D721Med (cell line): ENCODE results near the gene DGKG.

Experiments
- DNase-seq: peaks from one replicate; pipeline ENCODE4 v3.0.0; 2011; ENCODE audit warnings: low spot score; ENCODE audit not compliant: insufficient read length
- FAIRE-seq: peaks from 2 replicates; lab custom pipeline; 2011; peaks lifted over from hg19 to GRCh38; lab: Jason Lieb, UNC
- CTCF ChIP-seq: IDR thresholded peaks from 2 replicates; pipeline ENCODE4 v1.5.1; 2012; ENCODE audit warnings: mild to moderate bottlenecking, control low read depth; ENCODE audit not compliant: insufficient read depth; ENCODE audit errors: missing control alignments

Gene DGKG

DNA sequence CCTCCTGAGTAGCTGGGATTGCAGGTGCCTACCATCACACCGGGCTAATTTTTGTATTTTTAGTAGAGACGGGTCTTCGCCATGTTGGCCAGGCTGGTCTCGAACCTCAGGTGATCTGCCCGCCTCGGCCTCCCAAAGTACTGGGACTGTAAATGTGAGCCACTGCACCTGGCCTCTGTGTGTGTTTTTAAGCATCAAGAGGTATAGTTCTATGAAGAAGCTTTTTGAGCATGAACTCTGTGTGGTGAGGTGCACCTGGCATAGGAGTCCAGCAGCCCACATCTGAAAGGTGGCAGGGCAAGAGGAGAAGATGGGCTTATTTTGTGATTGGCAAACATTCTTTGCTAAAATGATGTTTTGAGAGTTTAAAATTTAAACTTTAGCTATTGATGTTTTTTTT, 118.0 kb downstream of the DGKG start:
- DNase-seq (no peak), FAIRE-seq (no peak)
- TF ChIP-seq CTCF: no peak

DNA sequence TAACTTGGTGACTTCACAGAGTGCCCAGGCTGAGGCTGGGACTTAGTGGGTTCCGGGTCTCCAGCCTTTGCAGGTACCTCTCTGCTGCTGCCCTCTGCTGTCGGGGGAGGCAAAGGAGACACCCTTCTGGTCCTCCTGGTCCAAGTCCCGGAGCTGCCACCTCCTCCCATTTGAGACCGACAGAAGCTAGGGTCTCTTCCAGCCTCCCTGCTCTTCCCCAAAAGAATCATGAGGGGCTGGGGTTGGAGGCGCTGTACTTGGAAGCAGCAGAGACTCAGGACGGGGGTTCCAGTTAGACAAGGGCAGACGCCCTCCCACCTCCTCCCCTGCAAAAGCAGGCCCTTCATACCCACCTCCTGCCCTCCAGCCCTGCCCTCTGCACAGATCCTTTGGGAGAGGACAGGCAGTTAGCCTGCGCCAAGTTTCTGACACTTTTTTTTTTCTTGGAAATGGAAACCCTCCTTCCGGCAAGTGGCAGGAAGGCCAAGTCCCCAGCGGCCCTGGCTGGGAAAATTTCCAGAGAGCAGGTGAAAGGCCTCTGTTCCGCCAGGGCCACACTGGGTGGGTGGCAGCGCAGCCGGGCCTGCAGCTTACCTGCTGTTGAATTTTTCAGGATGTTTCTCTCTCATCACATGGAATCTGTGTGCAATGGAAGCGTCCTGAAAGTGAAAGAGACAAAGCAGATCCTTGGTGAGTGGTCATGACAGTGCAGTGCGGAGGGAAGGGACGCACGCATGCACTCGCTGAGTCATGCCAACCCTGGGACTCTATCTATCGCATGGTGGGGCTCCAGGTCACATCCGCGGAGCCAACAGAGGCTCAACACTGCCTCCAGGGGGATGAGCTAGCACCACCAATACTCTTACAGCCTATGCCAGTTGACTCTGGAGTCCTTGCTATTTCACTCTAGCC, 119.9 kb downstream of the DGKG start:
- peak; percentile 42 for TF ChIP-seq CTCF
- no peak for FAIRE-seq
- DNase-seq: no peak

- TF ChIP-seq CTCF: no peak
- no peak for FAIRE-seq
These were observed 122.7 kb downstream of the DGKG start for GRCh38 chr3:186239321-186239720.

DNA sequence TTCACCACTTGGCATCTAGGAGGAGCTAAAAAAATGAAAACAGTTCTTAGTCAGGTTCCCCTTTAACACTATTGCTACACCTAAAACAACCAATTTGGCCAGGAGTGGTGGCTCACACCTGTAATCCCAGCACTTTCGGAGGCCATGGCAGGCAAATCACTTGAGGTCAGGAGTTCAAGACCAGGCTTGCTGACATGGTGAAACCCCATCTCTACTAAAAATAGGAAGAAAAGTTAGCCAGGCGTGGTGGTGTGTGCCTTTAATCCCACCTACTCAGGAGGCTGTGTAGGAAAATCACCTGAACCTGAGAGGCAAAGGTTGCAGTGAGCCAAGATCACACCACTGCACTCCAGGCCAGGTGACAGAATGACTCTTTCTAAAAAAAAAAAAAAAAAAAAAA, 124.1 kb downstream of the DGKG start:
- TF ChIP-seq CTCF: no peak
- FAIRE-seq: no peak
- no peak for DNase-seq

More at GRCh38 chr3:186239321-186239720, 122.7 kb downstream of the DGKG start:
- DNase-seq: no peak

DNA sequence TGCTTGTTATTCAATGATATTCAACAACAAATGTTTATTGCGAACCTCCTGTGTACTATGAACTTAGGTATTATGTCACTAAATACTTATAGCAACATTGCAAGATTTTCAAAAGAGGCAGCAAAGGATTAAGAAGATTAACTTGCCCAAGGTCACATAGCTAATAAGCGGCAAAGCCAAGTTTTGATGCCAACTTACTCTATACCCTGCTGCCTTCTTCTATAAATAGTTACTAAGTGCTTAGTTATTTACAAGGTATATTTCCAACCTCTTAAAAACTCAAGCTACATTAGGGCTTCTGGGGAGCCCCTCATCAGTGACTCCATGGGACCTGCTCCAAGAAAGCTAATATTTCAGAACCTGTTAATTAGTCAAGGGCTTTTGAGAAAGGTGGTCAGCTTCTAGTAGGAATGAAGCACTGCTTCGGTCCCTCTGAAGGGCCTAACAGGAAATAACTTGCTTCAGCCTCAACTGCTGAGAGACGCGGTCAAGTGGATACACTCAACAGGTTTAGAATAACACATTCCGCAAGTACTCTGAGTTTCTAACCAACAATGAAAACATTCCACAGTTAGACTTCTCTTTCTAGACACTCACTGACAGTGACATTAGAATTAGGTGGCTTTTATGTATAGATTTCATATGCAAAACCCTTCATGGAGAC, 125.5 kb downstream of the DGKG start:
- DNase-seq: no peak
- FAIRE-seq: no peak
- no peak for TF ChIP-seq CTCF

- no peak for DNase-seq
- no peak for FAIRE-seq
- TF ChIP-seq CTCF: no peak
These were observed 126.5 kb downstream of the DGKG start for GRCh38 chr3:186235554-186235953.

DNA sequence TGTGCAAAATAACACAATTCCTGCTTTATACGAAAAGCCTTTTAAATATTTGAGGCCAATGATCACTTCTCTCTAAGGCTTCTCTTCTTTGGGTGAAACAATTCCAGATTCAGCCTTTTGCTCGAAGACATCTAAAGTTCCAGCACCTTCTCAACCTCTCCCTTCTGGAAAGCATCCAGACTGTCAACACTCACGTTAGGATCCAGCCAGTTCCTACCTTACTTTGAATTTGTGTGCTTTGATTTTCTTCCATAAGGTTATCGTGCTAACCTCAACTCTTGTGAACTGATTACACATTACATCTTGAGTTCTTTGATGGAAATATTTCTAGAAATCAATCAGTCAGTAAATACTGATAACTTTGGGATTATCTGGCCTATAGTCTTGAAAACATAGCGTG, 127.9 kb downstream of the DGKG start:
- TF ChIP-seq CTCF: no peak
- DNase-seq (no peak), FAIRE-seq (no peak)
